Colonic mucosa (tissue), 4 donors: ENCODE data around the gene RIN3. TPM values are rescaled to one million over a fixed set of nuclear protein-coding genes. Genes with fewer than 3 reads are reported as not detected.

Experiments used
- DNase-seq: peaks from one replicate; pipeline ENCODE4 v3.0.0-alpha.2; 2020
- H3K27ac ChIP-seq: fragments of 200-600 bp; one replicate; pipeline ENCODE4 v1.8.0; 2021
- H3K27me3 ChIP-seq: fragments of 200-600 bp; one replicate; pipeline ENCODE4 v1.8.0; 2021
- H3K36me3 ChIP-seq: fragments of 200-600 bp; one replicate; pipeline ENCODE4 v1.8.0; 2021
- H3K4me1 ChIP-seq: fragments of 200-600 bp; one replicate; pipeline ENCODE4 v1.8.0; 2021; ENCODE audit warnings: mild to moderate bottlenecking
- H3K4me3 ChIP-seq: fragments of 200-600 bp; one replicate; pipeline ENCODE4 v1.8.0; 2021
- H3K9ac ChIP-seq, 2 donors: one replicate each; pipeline ENCODE4 v1.7.0; 2013; ENCODE audit warnings: control low read depth in 2 of 2, low read depth in 2 of 2, low read length in 2 of 2
- H3K9me3 ChIP-seq: fragments of 200-600 bp; one replicate; pipeline ENCODE4 v1.8.0; 2021
- intact Hi-C: fragments of 100-400 bp; cut with DNase I; formaldehyde crosslinking; loops from one replicate; pipeline ENCODE4 v1.14.1; 2022
- total RNA-seq, 2 donors: library from RNA; stranded (reverse); fragmentation: NEBNext Ultra II Directional in 1 of 2; extraction: Animal tissue kit (Norgen Biotek cat#: 25700) in 1 of 2; gene quantifications; one replicate each; pipeline ENCODE4 v1.2.1, GENCODE V29; 2021
- TF ChIP-seq, protein P1 (sequence below): fragments of 200-600 bp; IDR thresholded peaks from one replicate; pipeline ENCODE4 v1.8.0; 2022; ENCODE audit warnings: antibody characterized with exemption, mild to moderate bottlenecking
- donor health status: healthy.
- donor health status: DM: no; HTN: no; CAD: no.
- donor health status: DM: no; HTN: no; CAD: no.

The RIN3 gene
- total RNA-seq, 2 donors from 2014 or later: 18.4 to 23.2 TPM

DNA sequence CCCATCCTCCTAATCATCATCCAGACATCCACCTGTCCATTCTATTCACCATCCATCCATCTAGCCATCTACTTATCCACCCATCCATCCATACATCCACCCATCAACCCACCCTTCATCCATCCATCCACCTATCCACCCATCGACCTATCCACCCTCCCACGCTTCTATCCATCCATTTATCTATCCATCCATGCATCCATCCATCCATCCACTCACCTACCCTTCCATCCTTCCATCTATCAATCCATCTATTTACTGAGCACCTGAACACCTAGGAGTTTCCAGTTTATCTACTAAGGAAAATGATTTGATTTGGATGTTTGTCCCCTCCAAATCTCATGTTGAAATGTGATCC, 7.5 kb downstream of the RIN3 start:
- Histone ChIP-seq H3K4me1 (no peaks in the 10 kb centered on the region), H3K9me3 (no peaks in the 10 kb centered on the region), H3K36me3 (no peaks in the 10 kb centered on the region), H3K27me3 (no peaks in the 10 kb centered on the region), H3K4me3 (no peak overlapping the region), H3K9ac (no peak overlapping the region), H3K27ac (no peak overlapping the region)
- intact Hi-C loops: no loop called here
- no peak for DNase-seq
- TF ChIP-seq, protein P1, sequence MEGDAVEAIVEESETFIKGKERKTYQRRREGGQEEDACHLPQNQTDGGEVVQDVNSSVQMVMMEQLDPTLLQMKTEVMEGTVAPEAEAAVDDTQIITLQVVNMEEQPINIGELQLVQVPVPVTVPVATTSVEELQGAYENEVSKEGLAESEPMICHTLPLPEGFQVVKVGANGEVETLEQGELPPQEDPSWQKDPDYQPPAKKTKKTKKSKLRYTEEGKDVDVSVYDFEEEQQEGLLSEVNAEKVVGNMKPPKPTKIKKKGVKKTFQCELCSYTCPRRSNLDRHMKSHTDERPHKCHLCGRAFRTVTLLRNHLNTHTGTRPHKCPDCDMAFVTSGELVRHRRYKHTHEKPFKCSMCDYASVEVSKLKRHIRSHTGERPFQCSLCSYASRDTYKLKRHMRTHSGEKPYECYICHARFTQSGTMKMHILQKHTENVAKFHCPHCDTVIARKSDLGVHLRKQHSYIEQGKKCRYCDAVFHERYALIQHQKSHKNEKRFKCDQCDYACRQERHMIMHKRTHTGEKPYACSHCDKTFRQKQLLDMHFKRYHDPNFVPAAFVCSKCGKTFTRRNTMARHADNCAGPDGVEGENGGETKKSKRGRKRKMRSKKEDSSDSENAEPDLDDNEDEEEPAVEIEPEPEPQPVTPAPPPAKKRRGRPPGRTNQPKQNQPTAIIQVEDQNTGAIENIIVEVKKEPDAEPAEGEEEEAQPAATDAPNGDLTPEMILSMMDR: no peak

DNA sequence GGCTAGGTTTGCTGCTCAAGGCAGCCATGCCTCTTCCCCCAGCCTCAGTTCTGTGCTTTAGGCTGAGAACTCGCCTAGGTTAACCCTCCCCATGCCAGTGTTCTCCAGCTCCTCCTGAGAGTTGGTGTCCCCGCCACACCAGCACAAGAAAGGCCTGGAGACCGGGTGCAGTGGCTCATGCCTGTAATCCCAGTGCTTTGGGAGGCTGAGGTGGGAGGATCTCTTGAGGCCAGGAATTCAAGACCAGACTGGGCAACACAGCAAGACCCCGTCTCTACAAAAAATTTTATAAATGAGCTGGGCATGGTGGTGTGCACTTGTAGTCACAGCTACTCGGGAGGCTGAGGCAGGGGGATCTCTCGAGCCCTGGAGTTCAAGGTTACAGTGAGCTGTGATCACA, 10.2 kb downstream of the RIN3 start:
- H3K4me1 ChIP-seq: no peaks in the 10 kb centered on the region
- TF ChIP-seq, protein P1: no peak
- H3K9ac ChIP-seq: no peak overlapping the region
- intact Hi-C loops: no loop called here
- H3K36me3 ChIP-seq: no peaks in the 10 kb centered on the region
- no peak overlapping the region for H3K27ac ChIP-seq
- no peaks in the 10 kb centered on the region for H3K9me3 ChIP-seq
- no peak overlapping the region for H3K4me3 ChIP-seq
- no peak for DNase-seq
- H3K27me3 ChIP-seq: no peaks in the 10 kb centered on the region

DNA sequence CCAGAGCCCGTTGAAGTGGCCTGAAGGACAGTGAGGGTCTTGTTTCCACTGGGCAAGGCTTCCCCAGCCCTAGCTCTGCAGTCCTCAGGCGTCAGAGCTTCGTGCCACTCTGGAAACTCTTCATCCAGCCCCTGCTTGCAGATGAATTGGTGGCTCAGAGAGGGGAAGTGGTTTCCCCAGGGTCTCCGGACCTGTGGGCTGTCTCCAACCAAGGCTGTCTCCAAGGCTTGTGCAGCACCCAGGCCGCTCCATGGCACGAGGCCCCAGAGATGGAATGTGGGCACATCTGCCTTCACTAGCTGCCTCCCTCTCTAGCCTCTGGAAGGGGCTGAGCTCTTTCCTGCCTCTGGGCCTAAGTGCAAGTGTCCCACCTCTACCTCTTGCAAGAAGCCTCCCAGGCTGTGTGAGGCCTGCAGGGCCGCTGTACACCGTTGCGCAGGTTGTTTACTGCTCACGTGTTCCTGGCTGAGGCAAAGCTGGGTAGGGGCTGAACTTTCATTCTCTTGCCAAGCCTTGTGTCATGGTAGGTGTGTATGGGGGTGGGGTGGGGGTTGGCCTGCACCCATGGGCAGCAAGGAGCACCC, 11.1 kb downstream of the RIN3 start:
- H3K9me3 ChIP-seq: no peaks in the 10 kb centered on the region
- no peak for DNase-seq
- H3K4me1 ChIP-seq: no peaks in the 10 kb centered on the region
- TF ChIP-seq, protein P1: no peak
- H3K9ac ChIP-seq: no peak overlapping the region
- H3K27me3 ChIP-seq: no peaks in the 10 kb centered on the region
- intact Hi-C loops: no loop called here
- H3K4me3 ChIP-seq: no peak overlapping the region
- no peaks in the 10 kb centered on the region for H3K36me3 ChIP-seq
- no peak overlapping the region for H3K27ac ChIP-seq

DNA sequence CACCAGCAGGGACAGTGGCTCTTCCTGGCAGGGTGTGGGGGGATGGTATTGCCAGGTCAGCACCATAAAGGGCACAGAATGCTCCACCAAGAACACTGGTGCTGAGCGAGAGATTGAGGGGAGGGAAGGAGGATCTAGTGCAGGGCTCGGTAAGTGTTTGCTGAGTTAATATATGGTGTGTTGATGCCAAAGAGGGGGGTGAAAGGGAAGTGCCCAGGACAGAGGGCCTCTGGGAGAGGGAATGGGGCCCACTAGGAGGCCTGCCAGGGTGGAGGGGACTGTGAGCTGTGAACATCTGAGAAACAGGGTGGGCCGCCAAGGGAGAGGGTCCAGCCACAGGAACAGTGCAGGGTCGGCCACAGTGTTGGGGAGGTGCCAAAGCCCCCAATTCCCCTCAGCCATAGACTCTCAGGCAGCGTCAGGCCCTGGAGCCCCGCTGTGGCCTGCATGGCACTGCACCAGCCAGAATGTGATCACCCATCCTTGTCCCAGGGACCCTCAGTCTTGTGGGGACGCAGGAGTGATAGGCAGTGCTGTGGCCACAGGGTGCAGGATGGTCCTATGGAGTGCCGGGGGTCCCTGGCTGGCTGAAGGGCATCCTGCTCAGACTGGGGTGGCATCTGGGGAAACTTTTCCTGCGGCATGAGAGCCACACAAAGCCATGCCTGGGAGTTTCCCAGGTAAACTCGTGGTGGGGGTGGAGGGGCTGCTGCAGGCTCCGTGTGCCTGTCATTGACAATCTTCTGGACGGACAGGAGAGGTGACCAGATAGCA, 11.9 kb downstream of the RIN3 start:
- Histone ChIP-seq H3K36me3 (no peaks in the 10 kb centered on the region), H3K27me3 (no peaks in the 10 kb centered on the region), H3K4me3 (no peak overlapping the region), H3K9me3 (no peaks in the 10 kb centered on the region), H3K4me1 (no peaks in the 10 kb centered on the region), H3K9ac (no peak overlapping the region), H3K27ac (no peak overlapping the region)
- TF ChIP-seq, protein P1: no peak
- DNase-seq: no peak
- intact Hi-C loops: no loop called here

DNA sequence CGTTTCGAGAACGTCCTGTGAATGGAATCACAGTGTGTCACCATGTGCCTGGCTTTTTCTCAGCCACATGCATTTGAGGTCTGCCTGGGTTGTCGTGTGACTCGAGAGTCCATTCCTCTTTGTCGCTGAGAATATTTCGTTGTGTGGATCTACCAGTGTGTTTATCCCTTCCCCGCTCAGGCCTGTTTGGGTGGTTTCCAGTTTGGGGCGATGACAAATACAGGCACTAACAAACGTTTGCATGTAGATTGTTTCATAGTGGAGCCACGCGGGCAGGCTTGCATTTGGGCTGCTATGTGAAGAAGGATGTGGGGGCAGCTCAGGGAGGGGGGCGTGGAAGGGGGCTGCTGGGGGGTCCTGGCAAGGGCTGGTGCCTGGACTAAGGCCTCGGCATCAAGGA, 14.1 kb downstream of the RIN3 start:
- Histone ChIP-seq H3K27me3 (no peaks in the 10 kb centered on the region), H3K36me3 (no peaks in the 10 kb centered on the region), H3K4me1 (peaks cover under 1% of the 10 kb centered on the region), H3K9ac (no peak overlapping the region), H3K9me3 (no peaks in the 10 kb centered on the region), H3K27ac (no peak overlapping the region), H3K4me3 (no peak overlapping the region)
- no peak for DNase-seq
- TF ChIP-seq, protein P1: no peak
- intact Hi-C loops: no loop called here
